ENCODE results near the gene CPSF2. TPM values are rescaled to one million over a fixed set of nuclear protein-coding genes. Genes with fewer than 3 reads are reported as not detected.
"Not testable (repeated sequence)": the region's sequence is repeated elsewhere in the genome, so short reads cannot be mapped to it uniquely, and the experiment has no call there.

Gene CPSF2
- total RNA-seq, 1 donor from 2014 or later: 18.5 TPM

GRCh38 chr14:92154283-92154942 is 32.6 kb downstream of the CPSF2 start:
- no peak for DNase-seq (ENCODE audit: low read depth in 2 of 2)

GRCh38 chr14:92160619-92161018 is 38.9 kb downstream of the CPSF2 start:
- DNase-seq (ENCODE audit: low read depth in 2 of 2): peak in 1 of 2 donors; percentile 29

GRCh38 chr14:92161521-92161920 is 39.8 kb downstream of the CPSF2 start:
- DNase-seq (ENCODE audit: low read depth in 2 of 2): no peak

- no peak for DNase-seq (ENCODE audit: low read depth in 2 of 2)
Observed at GRCh38 chr14:92164958-92165357, 43.2 kb downstream of the CPSF2 start.

GRCh38 chr14:92173668-92174067 is 51.9 kb downstream of the CPSF2 start:
- no peak for DNase-seq (ENCODE audit: low read depth in 2 of 2)

- DNase-seq (ENCODE audit: low read depth in 2 of 2): no peak
Observed at GRCh38 chr14:92175811-92176210, 54.0 kb downstream of the CPSF2 start.

- DNase-seq (ENCODE audit: low read depth in 2 of 2): no peak
Observed at GRCh38 chr14:92176476-92176875, 54.7 kb downstream of the CPSF2 start.

GRCh38 chr14:92179178-92179577 is 57.4 kb downstream of the CPSF2 start:
- not testable (repeated sequence) for DNase-seq (ENCODE audit: low read depth in 2 of 2)

- DNase-seq (ENCODE audit: low read depth in 2 of 2): no peak
Observed at GRCh38 chr14:92185559-92185958, 63.8 kb downstream of the CPSF2 start.

- DNase-seq (ENCODE audit: low read depth in 2 of 2): not testable (repeated sequence)
Observed at GRCh38 chr14:92187616-92188015, 65.8 kb downstream of the CPSF2 start.

- DNase-seq (ENCODE audit: low read depth in 2 of 2): no peak
Observed at GRCh38 chr14:92190768-92191167, 69.0 kb downstream of the CPSF2 start.

- DNase-seq (ENCODE audit: low read depth in 2 of 2): no peak
Observed at GRCh38 chr14:92198804-92199203, 77.0 kb downstream of the CPSF2 start.

GRCh38 chr14:92199763-92200162 is 78.0 kb downstream of the CPSF2 start:
- DNase-seq (ENCODE audit: low read depth in 2 of 2): no peak

- DNase-seq (ENCODE audit: low read depth in 2 of 2): no peak
Observed at GRCh38 chr14:92203116-92203515, 81.3 kb downstream of the CPSF2 start.

GRCh38 chr14:92204792-92205191 is 83.0 kb downstream of the CPSF2 start:
- no peak for DNase-seq (ENCODE audit: low read depth in 2 of 2)

GRCh38 chr14:92207012-92207927 is 85.5 kb downstream of the CPSF2 start:
- DNase-seq (ENCODE audit: low read depth in 2 of 2): no peak

GRCh38 chr14:92207928-92208265 is 86.1 kb downstream of the CPSF2 start:
- DNase-seq (ENCODE audit: low read depth in 2 of 2): no peak

GRCh38 chr14:92209141-92209540 is 87.4 kb downstream of the CPSF2 start:
- no peak for DNase-seq (ENCODE audit: low read depth in 2 of 2)

GRCh38 chr14:92213125-92213524 is 91.4 kb downstream of the CPSF2 start:
- DNase-seq (ENCODE audit: low read depth in 2 of 2): not testable (repeated sequence)

GRCh38 chr14:92215579-92215978 is 93.8 kb downstream of the CPSF2 start:
- no peak for DNase-seq (ENCODE audit: low read depth in 2 of 2)

GRCh38 chr14:92217936-92218335 is 96.2 kb downstream of the CPSF2 start:
- no peak for DNase-seq (ENCODE audit: low read depth in 2 of 2)
